GM12875 (cell line): ENCODE data around the gene CHD6.

Experiments used
- H3K4me3 ChIP-seq: one replicate; pipeline ENCODE4 v1.5.1; 2011; ENCODE audit warnings: low read depth, low read length, control low read depth
- TF ChIP-seq, protein P1 (sequence below): IDR thresholded peaks from 2 replicates; pipeline ENCODE4 v1.5.1; 2011; ENCODE audit warnings: low read depth, mild to moderate bottlenecking, control low read depth, inconsistent platforms, low read length, moderate library complexity, borderline replicate concordance; ENCODE audit not compliant: insufficient read depth

CHD6 gene

GRCh38 chr20:41621971-41622370, 3.8 kb upstream of the CHD6 start:
- TF ChIP-seq, protein P1, sequence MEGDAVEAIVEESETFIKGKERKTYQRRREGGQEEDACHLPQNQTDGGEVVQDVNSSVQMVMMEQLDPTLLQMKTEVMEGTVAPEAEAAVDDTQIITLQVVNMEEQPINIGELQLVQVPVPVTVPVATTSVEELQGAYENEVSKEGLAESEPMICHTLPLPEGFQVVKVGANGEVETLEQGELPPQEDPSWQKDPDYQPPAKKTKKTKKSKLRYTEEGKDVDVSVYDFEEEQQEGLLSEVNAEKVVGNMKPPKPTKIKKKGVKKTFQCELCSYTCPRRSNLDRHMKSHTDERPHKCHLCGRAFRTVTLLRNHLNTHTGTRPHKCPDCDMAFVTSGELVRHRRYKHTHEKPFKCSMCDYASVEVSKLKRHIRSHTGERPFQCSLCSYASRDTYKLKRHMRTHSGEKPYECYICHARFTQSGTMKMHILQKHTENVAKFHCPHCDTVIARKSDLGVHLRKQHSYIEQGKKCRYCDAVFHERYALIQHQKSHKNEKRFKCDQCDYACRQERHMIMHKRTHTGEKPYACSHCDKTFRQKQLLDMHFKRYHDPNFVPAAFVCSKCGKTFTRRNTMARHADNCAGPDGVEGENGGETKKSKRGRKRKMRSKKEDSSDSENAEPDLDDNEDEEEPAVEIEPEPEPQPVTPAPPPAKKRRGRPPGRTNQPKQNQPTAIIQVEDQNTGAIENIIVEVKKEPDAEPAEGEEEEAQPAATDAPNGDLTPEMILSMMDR, result no peak
- H3K4me3 ChIP-seq, result no peak overlapping the region

DNA sequence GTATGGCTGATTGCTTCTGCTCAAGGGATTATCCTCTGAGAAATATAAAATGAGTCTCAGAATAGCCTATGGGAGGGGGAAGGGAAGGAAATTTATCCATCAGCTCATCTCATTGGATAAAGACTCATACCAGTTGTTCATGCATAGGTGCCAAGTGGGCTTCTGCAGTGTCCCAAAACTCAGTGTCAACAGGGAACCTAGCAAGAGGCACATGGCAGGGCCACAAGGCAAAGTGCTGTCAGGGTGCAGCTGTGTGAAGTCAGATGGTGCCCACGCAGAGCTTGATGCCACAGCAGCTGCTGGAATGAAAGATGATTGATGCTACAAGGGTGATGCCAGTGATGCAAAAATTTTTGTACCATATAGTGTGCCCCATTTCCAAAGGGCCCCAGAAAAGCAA, 3.2 kb upstream of the CHD6 start:
- TF ChIP-seq, protein P1, result no peak
- no peak overlapping the region for H3K4me3 ChIP-seq

GRCh38 chr20:41619360-41620100, 1.4 kb upstream of the CHD6 start:
- H3K4me3 ChIP-seq, result no peak overlapping the region
- TF ChIP-seq, protein P1, result no peak

DNA sequence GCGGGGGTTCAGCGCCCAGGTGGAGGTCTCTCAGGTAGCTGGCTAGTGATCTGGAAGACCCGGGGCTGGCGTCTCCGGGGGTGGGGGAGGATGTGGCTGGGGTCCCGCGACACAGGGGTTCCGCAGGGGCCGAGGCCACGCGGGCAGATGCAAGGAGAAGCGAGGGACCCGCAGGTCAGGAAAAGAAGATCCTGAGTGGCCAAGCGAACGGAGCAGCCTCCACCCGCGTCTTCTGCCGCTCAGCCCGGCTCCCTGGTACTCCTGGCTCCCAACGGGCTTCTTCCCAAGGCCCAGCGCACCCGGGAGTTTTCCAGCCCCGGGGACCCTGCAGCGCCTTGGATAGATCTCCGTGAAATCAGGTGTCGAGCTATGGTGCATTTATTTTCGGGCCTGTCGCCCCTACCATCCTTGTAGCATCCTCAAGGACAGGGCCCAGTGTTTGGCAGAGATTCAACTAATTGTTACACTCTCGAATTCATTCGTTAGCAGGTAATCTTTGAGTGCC, 682 bp upstream of the CHD6 start:
- TF ChIP-seq, protein P1, result no peak
- H3K4me3 ChIP-seq, result peak overlapping the region; percentile 49

DNA sequence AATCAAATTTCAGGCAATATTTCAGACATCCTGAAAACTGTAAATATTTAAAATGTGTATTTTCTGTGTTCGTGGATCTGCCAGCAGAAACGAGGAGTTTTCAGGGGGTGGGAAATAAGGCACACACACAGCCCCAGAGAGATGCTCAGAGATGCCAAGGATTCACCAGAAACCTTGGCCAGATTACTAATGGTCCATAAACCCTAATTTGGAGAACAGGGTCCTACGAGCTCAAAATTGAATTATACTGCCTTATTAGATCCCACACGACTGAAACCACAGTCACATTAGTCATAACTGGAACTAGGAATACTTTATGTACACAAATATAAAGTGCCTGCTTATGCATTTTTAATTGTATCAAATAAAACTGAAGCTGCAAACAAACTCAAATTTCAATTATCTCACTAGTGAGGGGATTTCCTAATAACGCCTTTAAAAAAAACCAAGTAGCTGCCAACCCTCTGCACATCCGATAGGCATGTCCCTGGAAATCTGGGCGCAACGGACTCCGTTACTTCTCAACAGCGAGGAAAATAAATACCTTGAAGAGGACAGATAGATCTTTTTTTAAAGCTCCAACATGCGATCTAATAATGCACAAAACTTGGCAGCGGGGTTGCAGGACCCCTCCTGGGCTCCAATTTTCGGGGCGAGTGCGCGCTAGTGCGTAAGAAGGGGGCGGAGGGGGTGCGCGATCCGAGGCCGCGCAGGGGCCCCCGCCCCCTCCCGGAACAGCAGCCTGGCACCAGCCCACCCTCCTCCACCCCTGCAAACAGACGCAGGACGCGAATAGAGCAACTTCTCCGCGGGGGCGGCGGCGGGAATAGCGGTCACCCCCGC, 897 bp downstream of the CHD6 start:
- TF ChIP-seq, protein P1, result no peak

GRCh38 chr20:41616228-41616627, 1.9 kb downstream of the CHD6 start:
- TF ChIP-seq, protein P1, result no peak
- no peak overlapping the region for H3K4me3 ChIP-seq

More for the DNA sequence above, 897 bp downstream of the CHD6 start:
- H3K4me3 ChIP-seq, result peak overlapping the region; percentile 66
